ENCODE measurements around the gene KIDINS220.

DNA sequence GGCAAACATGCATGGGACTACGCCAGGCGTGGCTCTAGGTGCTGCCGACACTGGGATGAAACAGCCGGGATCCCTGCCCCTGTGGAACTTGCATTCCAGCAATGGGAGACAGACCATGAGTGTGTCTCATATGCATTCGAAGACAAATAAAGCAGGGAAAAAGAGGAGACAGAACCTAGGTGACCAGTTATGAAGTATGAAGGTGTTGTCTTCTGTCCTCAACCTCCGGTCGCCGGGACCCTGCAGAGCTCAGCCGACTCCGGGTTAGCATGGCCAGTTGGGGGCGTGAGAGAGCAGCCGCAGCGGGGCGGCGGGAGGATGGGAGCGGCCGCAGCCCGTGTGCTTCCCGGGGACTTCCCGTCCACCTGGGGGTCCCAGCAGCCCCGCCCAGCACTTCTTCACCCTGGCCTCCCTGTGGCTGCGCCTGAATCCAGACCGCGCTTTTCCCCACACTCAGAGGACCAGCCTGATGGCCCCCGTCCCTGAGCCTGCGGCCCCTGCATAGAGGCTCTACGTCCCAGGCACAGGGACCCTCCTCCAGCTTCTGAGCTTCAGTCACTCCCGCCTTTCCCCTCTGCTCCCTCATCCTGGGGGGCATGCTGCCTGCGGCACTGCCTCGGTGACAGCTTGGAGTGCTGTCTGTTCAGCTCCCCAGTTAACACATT, 144.1 kb downstream of the KIDINS220 start:
- no peak for TF ChIP-seq POLR2A (IDR thresholded peaks at IDR 0.05)
- peak in 2 of 3 donors; percentile 15 to 20 for TF ChIP-seq CTCF (IDR thresholded peaks at IDR 0.05)
- no peak for TF ChIP-seq EP300 (IDR thresholded peaks at IDR 0.05)

All from ovary (tissue), 3 donors.